HG03521 (cell line): ENCODE measurements around the gene P2RY8.
"Not testable (repeated sequence)": the region's sequence is repeated elsewhere in the genome, so short reads cannot be mapped to it uniquely, and the experiment has no call there.

ENCODE experiments used
- ATAC-seq: cut with Tn5 transposase; IDR thresholded peaks from one replicate; pipeline ENCODE4 v1.9.1; 2021; ENCODE audit warnings: mild to moderate bottlenecking, moderate library complexity; ENCODE audit not compliant: unreplicated experiment

P2RY8 gene

GRCh38 chrX:1545776-1546408 is 8.9 kb upstream of the P2RY8 start:
- ATAC-seq = no peak

GRCh38 chrX:1542994-1543725 is 6.2 kb upstream of the P2RY8 start:
- no peak for ATAC-seq

- not testable (repeated sequence) for ATAC-seq
Observed at GRCh38 chrX:1539146-1539545, 2.2 kb upstream of the P2RY8 start.

GRCh38 chrX:1537716-1538090 is 718 bp upstream of the P2RY8 start:
- ATAC-seq = not testable (repeated sequence)

GRCh38 chrX:1536712-1537030 is 314 bp downstream of the P2RY8 start:
- no peak for ATAC-seq

- ATAC-seq = no peak
Observed at GRCh38 chrX:1535241-1536041, 1.5 kb downstream of the P2RY8 start.

GRCh38 chrX:1534301-1535168 is 2.5 kb downstream of the P2RY8 start:
- no peak for ATAC-seq

GRCh38 chrX:1533058-1533457 is 3.9 kb downstream of the P2RY8 start:
- no peak for ATAC-seq

- no peak for ATAC-seq
Observed at GRCh38 chrX:1531096-1531890, 5.7 kb downstream of the P2RY8 start.

- no peak for ATAC-seq
Observed at GRCh38 chrX:1529756-1530155, 7.2 kb downstream of the P2RY8 start.

- no peak for ATAC-seq
Observed at GRCh38 chrX:1529328-1529727, 7.7 kb downstream of the P2RY8 start.

- no peak for ATAC-seq
Observed at GRCh38 chrX:1528884-1529203, 8.1 kb downstream of the P2RY8 start.

- no peak for ATAC-seq
Observed at GRCh38 chrX:1528186-1528883, 8.7 kb downstream of the P2RY8 start.

GRCh38 chrX:1527457-1527856 is 9.5 kb downstream of the P2RY8 start:
- ATAC-seq = no peak

- ATAC-seq = no peak
Observed at GRCh38 chrX:1526565-1526964, 10.4 kb downstream of the P2RY8 start.

- ATAC-seq = no peak
Observed at GRCh38 chrX:1525583-1526355, 11.2 kb downstream of the P2RY8 start.

- no peak for ATAC-seq
Observed at GRCh38 chrX:1524874-1525582, 12.0 kb downstream of the P2RY8 start.

GRCh38 chrX:1522905-1523304 is 14.1 kb downstream of the P2RY8 start:
- ATAC-seq = not testable (repeated sequence)
